GM21825 (cell line): Measurements from ENCODE around the gene COL4A4.
"Not testable (repeated sequence)": the region's sequence is repeated elsewhere in the genome, so short reads cannot be mapped to it uniquely, and the experiment has no call there.

ENCODE experiments used
- ATAC-seq: cut with Tn5 transposase; IDR thresholded peaks from one replicate; pipeline ENCODE4 v1.9.1; 2021; ENCODE audit warnings: mild to moderate bottlenecking, moderate library complexity; ENCODE audit not compliant: unreplicated experiment

COL4A4 gene

GRCh38 chr2:227117852-227118251 lies 46.2 kb downstream of the COL4A4 start:
- no peak for ATAC-seq

GRCh38 chr2:227117027-227117426 lies 47.0 kb downstream of the COL4A4 start:
- ATAC-seq = peak; percentile 62

GRCh38 chr2:227115761-227116160 lies 48.2 kb downstream of the COL4A4 start:
- ATAC-seq = no peak

DNA sequence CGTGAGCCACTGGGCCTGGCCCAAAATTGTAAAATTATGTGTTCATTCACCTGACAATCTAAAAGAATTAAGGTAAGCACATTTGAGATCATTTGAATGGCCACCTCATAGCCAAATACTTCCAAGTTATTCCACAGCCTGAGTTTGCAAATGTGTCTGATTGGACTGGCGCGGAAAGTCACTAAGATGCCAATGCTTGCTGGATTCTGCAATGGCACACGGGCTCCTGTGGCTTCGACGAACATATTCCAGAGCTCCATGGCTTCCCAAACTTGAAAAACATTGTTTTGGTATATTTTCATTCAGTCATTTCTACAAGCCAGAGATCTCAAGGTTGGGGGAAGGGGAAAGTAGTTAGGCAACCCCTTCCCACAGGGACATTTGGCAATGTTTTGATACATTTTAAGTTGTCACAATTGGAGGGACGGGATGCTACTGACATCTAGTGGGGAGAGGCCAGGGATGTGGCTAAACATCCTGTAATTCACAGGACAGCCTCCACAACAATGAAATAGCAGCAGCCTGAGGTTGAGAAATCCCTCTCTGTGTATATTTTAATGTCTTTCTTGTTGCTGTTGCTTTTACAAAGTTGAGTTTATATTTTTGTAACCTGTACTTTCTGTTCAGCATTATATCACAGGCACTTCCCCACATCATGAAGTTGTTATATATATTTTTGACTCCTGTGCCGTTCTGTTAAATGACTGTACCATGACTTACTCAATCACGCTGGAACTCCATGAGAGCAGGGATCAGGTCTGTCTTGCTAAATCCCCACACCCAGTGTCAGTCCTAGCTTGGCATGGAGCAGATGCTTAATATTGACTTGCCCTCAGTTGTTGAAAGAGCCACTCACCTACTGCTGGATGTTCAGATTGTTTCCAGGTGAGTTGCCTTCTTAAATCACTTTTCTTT lies 56.9 kb downstream of the COL4A4 start:
- ATAC-seq = peak; percentile 63

DNA sequence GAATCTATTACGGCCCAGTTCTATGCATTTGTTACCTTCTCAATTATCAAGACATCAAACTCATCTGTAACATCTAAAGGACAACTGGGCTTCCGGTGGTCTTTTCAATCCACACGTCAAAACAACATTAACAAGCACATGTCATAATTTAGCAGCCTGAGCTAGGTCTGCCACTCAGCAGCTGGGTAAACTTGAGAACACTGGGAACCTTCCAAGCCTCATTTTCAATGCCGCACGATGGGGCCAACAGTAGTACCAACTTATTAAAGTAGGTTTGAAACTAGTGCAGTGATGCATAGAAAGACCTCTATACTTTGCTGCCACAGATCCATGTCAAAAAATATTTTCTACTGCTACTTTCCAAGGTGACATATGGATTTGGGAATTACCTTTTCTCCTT lies 60.4 kb downstream of the COL4A4 start:
- ATAC-seq = no peak

DNA sequence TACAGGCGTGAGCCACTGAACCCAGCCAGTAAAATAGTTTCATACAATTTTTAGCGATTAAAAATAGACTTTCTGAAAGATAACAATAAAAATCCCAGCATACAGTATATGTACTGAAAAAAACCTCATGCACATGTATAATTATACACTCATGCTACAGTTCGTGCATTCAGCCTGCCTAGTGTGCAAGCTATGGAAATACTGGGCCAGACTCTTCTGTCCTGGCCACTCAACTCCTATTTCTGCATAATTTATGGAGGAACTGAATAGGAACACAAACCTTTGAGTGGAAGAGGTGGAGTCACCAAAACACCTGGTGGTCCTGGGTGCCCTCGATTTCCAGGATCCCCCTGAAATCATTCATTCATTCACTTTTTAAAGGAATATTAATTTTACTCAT lies 64.7 kb downstream of the COL4A4 start:
- ATAC-seq = no peak

DNA sequence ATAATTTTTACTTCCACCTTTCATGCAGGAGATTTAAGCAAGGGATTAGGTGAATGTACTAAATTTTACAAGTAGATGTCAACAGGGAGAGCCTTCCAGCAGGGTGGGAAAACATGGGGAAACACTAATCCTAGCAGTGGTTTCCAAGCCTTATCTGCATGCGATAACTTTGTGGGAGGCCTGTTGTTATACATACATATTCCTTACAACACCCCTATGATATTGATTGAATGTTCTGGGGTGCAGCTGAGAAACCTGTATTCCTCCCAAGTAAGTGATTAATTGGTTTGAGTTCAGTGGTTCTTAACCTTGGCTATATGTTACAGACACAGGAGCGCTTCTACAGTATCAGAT lies 65.9 kb downstream of the COL4A4 start:
- ATAC-seq = no peak

DNA sequence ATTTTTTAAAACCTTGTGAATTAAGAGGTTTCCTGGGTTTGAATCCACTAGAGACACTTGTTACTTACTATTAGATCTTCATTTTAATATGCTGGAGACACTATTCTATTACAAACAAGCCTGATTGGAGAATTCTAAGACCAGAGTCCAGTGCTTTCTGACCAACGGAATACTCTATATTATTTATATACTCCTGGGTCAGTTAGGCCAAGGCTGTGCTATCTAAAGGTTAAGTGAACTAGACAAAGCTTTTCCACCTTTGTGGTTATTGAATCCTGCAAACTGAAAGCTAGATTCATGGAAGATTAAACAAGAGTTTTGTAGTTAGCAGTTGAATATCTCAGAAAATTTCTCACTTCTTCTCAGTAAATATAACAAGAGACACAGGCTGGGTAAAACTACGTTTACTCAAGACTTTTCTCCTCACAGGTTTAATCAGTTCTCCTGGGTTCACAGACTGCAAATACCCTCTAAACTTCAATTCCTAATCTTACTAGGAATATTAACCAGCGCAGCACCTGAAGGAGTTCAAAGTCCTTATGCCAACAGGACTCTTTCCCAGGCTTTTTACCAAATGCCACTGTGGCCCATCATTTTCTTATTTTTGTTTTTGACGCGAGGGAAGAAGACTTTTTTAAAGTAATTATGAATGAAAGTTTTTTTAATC lies 66.4 kb downstream of the COL4A4 start:
- no peak for ATAC-seq

GRCh38 chr2:227095346-227095745 lies 68.7 kb downstream of the COL4A4 start:
- no peak for ATAC-seq

DNA sequence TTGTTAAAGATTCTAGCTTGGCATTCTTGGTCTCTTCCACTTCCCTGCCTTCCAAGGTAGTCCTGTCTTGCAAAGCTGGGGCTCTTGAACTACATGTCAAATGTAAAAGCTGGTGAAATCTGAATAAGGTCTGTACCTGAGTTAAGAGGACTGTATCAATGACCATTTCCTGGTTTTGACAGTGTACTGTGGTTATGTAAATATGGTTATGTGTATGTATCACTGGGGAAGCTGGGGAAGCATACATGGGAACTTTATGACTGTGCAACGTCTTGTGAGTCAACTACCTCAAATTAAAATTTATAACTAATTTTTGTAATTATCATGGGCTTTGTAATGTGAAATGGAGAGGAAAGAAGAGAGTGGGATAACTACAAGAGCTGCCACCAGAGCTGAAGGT lies 81.7 kb downstream of the COL4A4 start:
- peak; percentile 95 for ATAC-seq

DNA sequence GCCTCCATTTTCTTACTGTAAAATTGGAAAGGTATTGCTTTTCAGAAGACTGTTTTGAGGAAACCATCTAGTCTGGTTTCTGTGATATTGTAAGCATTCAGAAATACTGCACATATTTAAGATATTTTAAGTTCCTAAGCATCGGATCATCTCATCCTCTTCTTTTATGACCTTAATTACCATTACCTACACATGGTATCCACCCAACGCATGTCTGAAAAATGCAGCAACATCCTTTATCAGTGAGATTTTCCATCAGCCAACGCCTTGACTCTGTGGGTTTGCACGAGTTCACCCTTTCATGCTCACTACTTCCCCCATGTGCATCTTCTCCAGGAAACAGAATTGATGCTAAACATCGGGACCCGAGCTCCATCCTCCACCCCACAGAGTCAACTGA lies 84.3 kb downstream of the COL4A4 start:
- ATAC-seq = no peak

DNA sequence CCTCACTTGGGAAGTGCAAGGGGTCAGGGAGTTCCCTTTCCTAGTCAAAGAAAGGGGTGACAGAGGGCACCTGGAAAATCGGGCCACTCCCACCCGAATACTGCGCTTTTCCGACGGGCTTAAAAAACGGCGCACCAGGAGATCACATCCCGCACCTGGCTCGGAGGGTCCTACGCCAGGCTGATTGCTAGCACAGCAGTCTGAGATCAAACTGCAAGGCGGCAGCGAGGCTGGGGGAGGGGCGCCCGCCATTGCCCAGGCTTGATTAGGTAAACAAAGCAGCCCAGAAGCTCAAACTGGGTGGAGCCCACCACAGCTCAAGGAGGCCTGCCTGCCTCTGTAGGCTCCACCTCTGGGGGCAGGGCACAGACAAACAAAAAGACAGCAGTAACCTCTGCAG lies 98.9 kb downstream of the COL4A4 start:
- ATAC-seq = not testable (repeated sequence)

GRCh38 chr2:227058888-227059399 lies 105.1 kb downstream of the COL4A4 start:
- ATAC-seq = no peak

- ATAC-seq = no peak
Observed at GRCh38 chr2:227057743-227058447, 106.1 kb downstream of the COL4A4 start.

DNA sequence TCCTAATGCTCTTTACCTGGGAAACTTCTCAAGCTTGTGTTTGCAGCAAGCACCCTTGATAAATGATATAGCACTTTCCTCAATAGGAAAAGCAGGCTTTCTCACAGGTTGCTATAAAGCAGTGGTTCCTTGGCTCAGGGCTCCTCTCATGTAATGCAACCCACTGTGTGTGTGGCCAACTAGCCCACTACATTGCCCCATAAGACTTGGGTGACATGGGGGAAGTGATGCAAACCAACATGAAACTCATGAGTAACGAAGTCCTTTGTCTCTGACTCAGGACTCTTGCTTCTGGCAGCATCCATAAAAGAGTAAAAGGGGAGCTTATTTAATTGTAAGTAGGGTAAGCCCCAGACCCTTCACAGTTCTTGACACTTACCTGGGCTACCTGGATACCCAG lies 106.9 kb downstream of the COL4A4 start:
- ATAC-seq = no peak

DNA sequence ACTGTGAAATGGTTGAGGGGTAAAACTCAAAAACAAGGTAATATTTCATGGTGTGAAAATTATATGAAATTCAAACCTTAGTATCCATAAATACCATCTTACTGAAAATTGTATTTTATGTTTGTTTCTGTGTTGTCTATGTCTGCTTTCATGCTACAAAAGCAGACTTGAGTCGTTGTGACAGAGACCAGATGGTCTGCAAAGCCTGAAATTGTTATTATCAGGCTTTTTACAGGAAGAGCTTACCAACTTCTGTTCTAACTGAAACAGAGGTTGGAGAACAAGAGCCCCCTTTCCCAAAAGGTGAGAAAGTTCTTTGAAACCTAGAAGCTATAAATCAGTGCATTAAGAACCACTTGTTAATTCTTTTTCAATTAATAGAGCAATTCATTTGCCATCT lies 110.0 kb downstream of the COL4A4 start:
- no peak for ATAC-seq

GRCh38 chr2:227052879-227053278 lies 111.1 kb downstream of the COL4A4 start:
- no peak for ATAC-seq

DNA sequence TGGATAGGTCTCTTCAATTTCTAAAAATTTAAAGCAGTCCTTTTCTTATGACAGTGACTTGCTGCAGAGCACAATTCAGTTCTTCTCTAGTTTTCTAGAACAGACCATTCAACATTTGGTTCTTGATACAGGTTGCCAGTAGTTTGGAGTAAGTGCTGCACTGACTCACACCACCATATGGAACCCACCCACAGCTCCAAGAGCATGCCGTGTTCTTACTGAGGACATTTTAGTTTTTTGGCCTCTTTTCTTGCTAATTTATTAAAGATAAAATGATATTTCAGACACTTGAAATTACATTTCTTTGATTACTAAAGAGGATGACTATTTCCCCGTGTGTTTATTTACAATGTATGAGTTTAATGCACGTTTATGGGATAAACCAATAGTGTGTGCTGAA lies 120.0 kb downstream of the COL4A4 start:
- ATAC-seq = no peak

DNA sequence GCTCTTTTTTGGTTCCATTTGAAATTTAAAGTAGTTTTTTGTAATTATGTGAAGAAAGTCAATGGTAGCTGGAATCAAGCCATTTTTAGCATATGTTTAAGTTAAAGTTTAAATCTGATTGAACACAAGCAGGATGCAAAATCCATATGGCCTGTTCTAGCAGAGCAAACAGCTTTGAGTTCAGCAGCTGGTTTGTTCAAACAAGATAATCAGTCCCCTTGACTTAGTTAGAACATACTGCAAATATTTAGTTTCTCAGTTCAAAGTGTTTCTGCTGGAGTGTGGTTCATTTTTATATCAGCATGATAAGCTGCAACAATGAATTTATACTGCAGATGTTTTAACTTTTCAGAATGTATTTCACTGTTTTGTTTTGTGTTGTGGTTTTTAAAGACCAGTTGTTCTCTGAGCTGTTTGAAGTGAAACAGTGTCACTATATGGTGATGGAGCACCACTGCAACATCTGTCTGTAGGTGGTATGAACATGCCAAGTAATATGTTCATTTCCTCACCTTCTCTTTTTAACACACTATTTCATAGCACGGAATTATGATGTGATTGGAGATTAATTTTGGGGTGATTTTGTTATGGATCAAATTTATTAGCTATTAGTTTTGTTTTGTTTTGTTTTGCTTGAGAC lies 125.3 kb downstream of the COL4A4 start:
- no peak for ATAC-seq

GRCh38 chr2:227036527-227036926 lies 127.5 kb downstream of the COL4A4 start:
- no peak for ATAC-seq

DNA sequence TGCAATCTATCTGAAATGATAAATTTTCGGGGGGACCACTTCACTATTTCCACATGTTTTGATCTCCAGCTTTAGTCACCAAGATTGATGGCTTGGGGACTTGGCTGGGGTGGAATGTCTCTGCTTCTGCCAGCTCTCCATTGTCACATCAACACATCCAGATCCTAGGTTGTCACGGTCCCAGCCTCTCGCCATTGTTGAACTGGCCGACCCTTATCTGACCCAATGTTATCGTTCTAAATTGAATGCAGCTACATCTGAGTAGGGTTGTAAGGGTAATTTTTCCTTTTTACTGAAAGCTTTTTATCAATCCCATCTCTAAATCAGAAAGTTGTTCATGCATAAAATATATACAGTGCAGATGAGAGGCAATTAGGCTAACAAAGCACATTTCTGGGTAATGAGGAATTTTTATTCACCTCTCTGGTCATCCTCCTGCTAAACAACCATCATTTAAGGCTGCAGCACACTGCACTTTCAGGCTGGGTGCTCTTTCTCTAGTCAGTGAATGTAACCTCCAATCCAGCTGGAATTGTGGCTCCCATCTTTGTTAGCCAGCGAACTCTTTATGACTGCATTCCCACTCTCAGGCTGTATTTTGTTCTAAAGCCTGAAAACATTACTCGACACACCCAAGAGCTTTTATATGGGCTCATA lies 128.2 kb downstream of the COL4A4 start:
- no peak for ATAC-seq
